ENCODE results near the gene PCDHGA1. TPM values are rescaled to one million over a fixed set of nuclear protein-coding genes. Genes with fewer than 3 reads are reported as not detected.

PCDHGA1 gene
- polyA plus RNA-seq, 2 of the 4 experiments (the other 2 are of a cell fraction), result 0.32 to 0.71 TPM

GRCh38 chr5:141351591-141351990, 21.3 kb downstream of the PCDHGA1 start (continued):
- TF ChIP-seq EHMT2 (IDR thresholded peaks at IDR 0.05; ENCODE audit: low read depth), result no peak
- TF ChIP-seq CEBPB (IDR thresholded peaks at IDR 0.05), result no peak
- no peak for TF ChIP-seq HOXA7 (CRISPR knock-in tag; IDR thresholded peaks at IDR 0.05)
- TF ChIP-seq ELK1 (IDR thresholded peaks at IDR 0.05; ENCODE audit: low read depth, low read length), result no peak
- TF ChIP-seq, protein P1, sequence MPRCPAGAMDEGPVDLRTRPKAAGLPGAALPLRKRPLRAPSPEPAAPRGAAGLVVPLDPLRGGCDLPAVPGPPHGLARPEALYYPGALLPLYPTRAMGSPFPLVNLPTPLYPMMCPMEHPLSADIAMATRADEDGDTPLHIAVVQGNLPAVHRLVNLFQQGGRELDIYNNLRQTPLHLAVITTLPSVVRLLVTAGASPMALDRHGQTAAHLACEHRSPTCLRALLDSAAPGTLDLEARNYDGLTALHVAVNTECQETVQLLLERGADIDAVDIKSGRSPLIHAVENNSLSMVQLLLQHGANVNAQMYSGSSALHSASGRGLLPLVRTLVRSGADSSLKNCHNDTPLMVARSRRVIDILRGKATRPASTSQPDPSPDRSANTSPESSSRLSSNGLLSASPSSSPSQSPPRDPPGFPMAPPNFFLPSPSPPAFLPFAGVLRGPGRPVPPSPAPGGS (IDR thresholded peaks at IDR 0.05), result no peak
- TF ChIP-seq NPAS2 (CRISPR knock-in tag; IDR thresholded peaks at IDR 0.05; ENCODE audit: borderline replicate concordance), result no peak

DNA sequence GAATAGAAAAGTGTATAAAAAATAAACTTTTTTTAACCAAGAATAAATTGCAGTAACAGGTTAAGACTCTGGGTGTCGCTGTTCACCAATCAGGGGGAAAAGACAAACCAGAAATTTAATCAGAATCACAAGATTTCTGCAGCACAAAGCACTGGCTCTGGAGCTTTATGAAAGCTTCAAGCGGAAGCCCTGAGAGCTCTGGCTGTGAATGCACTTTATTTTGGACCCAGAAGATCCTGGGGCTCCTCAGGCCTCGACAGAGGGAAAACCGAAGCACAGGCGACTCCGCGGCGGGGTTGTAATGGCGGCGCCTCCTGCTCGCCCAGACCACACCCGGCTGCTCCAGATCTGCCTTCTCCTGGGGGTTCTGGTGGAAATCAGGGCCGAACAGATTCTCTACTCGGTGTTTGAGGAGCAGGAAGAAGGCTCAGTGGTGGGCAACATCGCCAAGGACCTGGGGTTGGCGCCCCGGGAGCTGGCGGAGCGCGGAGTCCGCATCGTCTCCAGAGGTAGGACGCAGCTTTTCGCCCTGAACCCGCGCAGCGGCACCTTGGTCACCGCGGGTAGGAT, 24.7 kb downstream of the PCDHGA1 start, which contains the start of gene PCDHGA4:
Gene PCDHGA4 (plus strand): TSS at position 122 of the 570 bp plus-strand sequence. CDS start 87 bp downstream, at position 209.
- POLR2A ChIA-PET, result no interaction called here
- H3K9me3 ChIP-seq, result peaks cover 52% of the 10 kb centered on the region
- CTCF ChIA-PET, result interaction anchor here (0.6 to 3.0 kb wide), 5 partner anchors 9 to 212 kb away, joined by 3 to 13 read pairs (median 4); partner anchors contain the start of gene PCDHGA5
- ATAC-seq, result no peak
- 54% methylated on average over 23 of the region's 29 CpGs for WGBS (ENCODE audit: missing lambda C conversion rate)
- DNase-seq (ENCODE audit: low read depth in 1 of 2, low spot score in 1 of 2), result no peak
- TF ChIP-seq ZC3H11A (IDR thresholded peaks at IDR 0.05) (no peak), MAX (IDR thresholded peaks at IDR 0.05) (no peak), ESRRA (IDR thresholded peaks at IDR 0.05; ENCODE audit: borderline replicate concordance, low read length) (no peak), RNF2 (IDR thresholded peaks at IDR 0.05; ENCODE audit: borderline replicate concordance, low read depth) (no peak), POLR2AphosphoS2 (conservative IDR thresholded peaks at IDR 0.05; ENCODE audit: low read length) (no peak), RCOR1 (IDR thresholded peaks at IDR 0.05; ENCODE audit: low read depth, low read length) (no peak), CHD2 (IDR thresholded peaks at IDR 0.05; ENCODE audit: low read length, partially characterized antibody) (no peak), PBX3 (IDR thresholded peaks at IDR 0.05) (no peak), KDM5A (IDR thresholded peaks at IDR 0.05) (no peak)
- TF ChIP-seq, protein P2, sequence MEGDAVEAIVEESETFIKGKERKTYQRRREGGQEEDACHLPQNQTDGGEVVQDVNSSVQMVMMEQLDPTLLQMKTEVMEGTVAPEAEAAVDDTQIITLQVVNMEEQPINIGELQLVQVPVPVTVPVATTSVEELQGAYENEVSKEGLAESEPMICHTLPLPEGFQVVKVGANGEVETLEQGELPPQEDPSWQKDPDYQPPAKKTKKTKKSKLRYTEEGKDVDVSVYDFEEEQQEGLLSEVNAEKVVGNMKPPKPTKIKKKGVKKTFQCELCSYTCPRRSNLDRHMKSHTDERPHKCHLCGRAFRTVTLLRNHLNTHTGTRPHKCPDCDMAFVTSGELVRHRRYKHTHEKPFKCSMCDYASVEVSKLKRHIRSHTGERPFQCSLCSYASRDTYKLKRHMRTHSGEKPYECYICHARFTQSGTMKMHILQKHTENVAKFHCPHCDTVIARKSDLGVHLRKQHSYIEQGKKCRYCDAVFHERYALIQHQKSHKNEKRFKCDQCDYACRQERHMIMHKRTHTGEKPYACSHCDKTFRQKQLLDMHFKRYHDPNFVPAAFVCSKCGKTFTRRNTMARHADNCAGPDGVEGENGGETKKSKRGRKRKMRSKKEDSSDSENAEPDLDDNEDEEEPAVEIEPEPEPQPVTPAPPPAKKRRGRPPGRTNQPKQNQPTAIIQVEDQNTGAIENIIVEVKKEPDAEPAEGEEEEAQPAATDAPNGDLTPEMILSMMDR (IDR thresholded peaks at IDR 0.05), result no peak
- H3K27ac ChIP-seq, result no peak within 1 kb of the TSS
- no peaks in the 10 kb centered on the region for H3K4me1 ChIP-seq
- H3K4me2 ChIP-seq, result no peak within 1 kb of the TSS
- no peak for FAIRE-seq
- no peak within 1 kb of the TSS for H3K4me3 ChIP-seq

DNA sequence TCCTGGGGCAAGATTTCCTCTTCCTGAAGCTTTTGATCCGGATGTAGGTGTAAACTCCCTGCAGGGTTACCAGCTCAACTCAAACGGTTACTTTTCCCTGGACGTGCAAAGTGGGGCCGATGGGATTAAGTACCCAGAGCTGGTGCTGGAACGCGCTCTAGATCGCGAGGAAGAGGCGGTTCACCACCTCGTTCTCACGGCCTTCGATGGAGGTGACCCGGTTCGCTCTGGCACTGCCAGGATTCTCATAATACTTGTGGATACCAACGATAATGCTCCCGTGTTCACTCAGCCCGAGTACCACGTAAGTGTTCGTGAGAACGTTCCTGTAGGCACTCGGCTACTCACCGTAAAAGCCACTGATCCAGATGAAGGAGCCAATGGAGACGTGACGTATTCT, 25.3 kb downstream of the PCDHGA1 start:
- CTCF ChIA-PET, result interaction anchor here (1.3 to 3.0 kb wide), 4 partner anchors 9 to 212 kb away, joined by 3 to 13 read pairs (median 4); partner anchors contain the start of gene PCDHGA5
- peaks cover 58% of the 10 kb centered on the region for H3K9me3 ChIP-seq
- POLR2A ChIA-PET, result no interaction called here
- DNase-seq (ENCODE audit: low read depth in 1 of 2, low spot score in 1 of 2), result no peak
- H3K4me3 ChIP-seq, result no peak overlapping the region
- WGBS (ENCODE audit: missing lambda C conversion rate), result 74% methylated on average over 24 of the region's 24 CpGs
- H3K27ac ChIP-seq, result no peak overlapping the region
- H3K4me1 ChIP-seq, result no peaks in the 10 kb centered on the region
- no peak for FAIRE-seq
- H3K4me2 ChIP-seq, result no peak overlapping the region
- ATAC-seq, result no peak
- TF ChIP-seq ESRRA (IDR thresholded peaks at IDR 0.05; ENCODE audit: borderline replicate concordance, low read length), result no peak
- no peak for TF ChIP-seq TP53 (CRISPR knock-in tag; IDR thresholded peaks at IDR 0.05)
- no peak for TF ChIP-seq MAFK (IDR thresholded peaks at IDR 0.05; ENCODE audit: partially characterized antibody)
- TF ChIP-seq, protein P3, sequence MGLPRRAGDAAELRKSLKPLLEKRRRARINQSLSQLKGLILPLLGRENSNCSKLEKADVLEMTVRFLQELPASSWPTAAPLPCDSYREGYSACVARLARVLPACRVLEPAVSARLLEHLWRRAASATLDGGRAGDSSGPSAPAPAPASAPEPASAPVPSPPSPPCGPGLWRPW (IDR thresholded peaks at IDR 0.05), result no peak
- TF ChIP-seq CHD2 (IDR thresholded peaks at IDR 0.05; ENCODE audit: low read length, partially characterized antibody), result no peak
- TF ChIP-seq JUNB (IDR thresholded peaks at IDR 0.05), result no peak
- TF ChIP-seq, protein P4, sequence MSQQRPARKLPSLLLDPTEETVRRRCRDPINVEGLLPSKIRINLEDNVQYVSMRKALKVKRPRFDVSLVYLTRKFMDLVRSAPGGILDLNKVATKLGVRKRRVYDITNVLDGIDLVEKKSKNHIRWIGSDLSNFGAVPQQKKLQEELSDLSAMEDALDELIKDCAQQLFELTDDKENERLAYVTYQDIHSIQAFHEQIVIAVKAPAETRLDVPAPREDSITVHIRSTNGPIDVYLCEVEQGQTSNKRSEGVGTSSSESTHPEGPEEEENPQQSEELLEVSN (IDR thresholded peaks at IDR 0.05; ENCODE audit: borderline replicate concordance, low read depth), result no peak
- no peak for TF ChIP-seq MAX (IDR thresholded peaks at IDR 0.05)
- no peak for TF ChIP-seq POLR2A (IDR thresholded peaks at IDR 0.05; ENCODE audit: low read length)
- TF ChIP-seq PHF8 (IDR thresholded peaks at IDR 0.05; ENCODE audit: borderline replicate concordance, low read depth), result no peak
- TF ChIP-seq MAZ (IDR thresholded peaks at IDR 0.05; ENCODE audit: borderline replicate concordance, low read depth, low read length), result no peak
- no peak for TF ChIP-seq BHLHE40 (IDR thresholded peaks at IDR 0.05; ENCODE audit: low read depth, low read length)
- TF ChIP-seq CEBPB (IDR thresholded peaks at IDR 0.05), result no peak
- no peak for TF ChIP-seq ZC3H11A (IDR thresholded peaks at IDR 0.05)
- no peak for TF ChIP-seq CHD4 (IDR thresholded peaks at IDR 0.05; ENCODE audit: borderline replicate concordance)
- TF ChIP-seq, protein P1 (IDR thresholded peaks at IDR 0.05), result no peak
